Stomach (tissue), 9 donors: ENCODE data around the gene LRRC37A. TPM values are rescaled to one million over a fixed set of nuclear protein-coding genes. Genes with fewer than 3 reads are reported as not detected.
"Not testable (repeated sequence)": the region's sequence is repeated elsewhere in the genome, so short reads cannot be mapped to it uniquely, and the experiment has no call there.

Experiments
- DNase-seq, 2 donors: peaks; one replicate each; pipeline versions ENCODE4 v3.0.0 to v3.0.0-alpha.2; 2013 to 2019
- H3K27ac ChIP-seq, 5 donors: fragments of 200-600 bp in 4 of 5; sonication (generic) in 4 of 5; one replicate each; pipeline ENCODE4 v1.5.1; 2013 to 2019; ENCODE audit warnings: mild to moderate bottlenecking in 1 of 5, moderate library complexity in 1 of 5
- H3K27me3 ChIP-seq, 3 donors: fragments of 200-600 bp; sonication (generic); one replicate each; pipeline ENCODE4 v1.5.1; 2017 to 2019; ENCODE audit warnings: mixed run types in 1 of 3
- H3K36me3 ChIP-seq, 4 donors: fragments of 200-600 bp; sonication (generic); 1 replicate in 3 of 4; 2 replicates in 1 of 4; pipeline ENCODE4 v1.5.1; 2016 to 2019
- H3K4me1 ChIP-seq, 4 donors: fragments of 200-600 bp; sonication (generic); one replicate each; pipeline ENCODE4 v1.5.1; 2016 to 2019
- H3K4me3 ChIP-seq, 4 donors: fragments of 200-600 bp; sonication (generic) in 3 of 4; one replicate each; pipeline ENCODE4 v1.5.1; 2016 to 2019; ENCODE audit warnings: mild to moderate bottlenecking in 1 of 4
- H3K9me3 ChIP-seq, 4 donors: fragments of 200-600 bp; sonication (generic); one replicate each; pipeline ENCODE4 v1.5.1; 2016 to 2019
- CTCF ChIP-seq, 7 experiments: fragments of 450-650 bp in 4 of 7; fragments of 200-600 bp in 3 of 7; sonication (generic) in 3 of 7; IDR thresholded peaks; one replicate each; pipeline ENCODE4 v1.5.1; 2016 to 2019; ENCODE audit warnings: antibody characterized with exemption in 7 of 7, control low read depth in 2 of 7, mild to moderate bottlenecking in 1 of 7
- EP300 ChIP-seq: sonication (generic); formaldehyde crosslinking; IDR thresholded peaks from one replicate; pipeline ENCODE4 v1.6.1; 2017; ENCODE audit warnings: antibody characterized with exemption
- POLR2A ChIP-seq, 4 donors: fragments of 450-650 bp; IDR thresholded peaks; one replicate each; pipeline ENCODE4 v1.6.1; 2016; ENCODE audit warnings: antibody characterized with exemption in 4 of 4, control low read depth in 2 of 4, mild to moderate bottlenecking in 1 of 4, moderate library complexity in 1 of 4
- POLR2AphosphoS5 ChIP-seq, 3 donors: sonication (generic); formaldehyde crosslinking; IDR thresholded peaks; one replicate each; pipeline ENCODE4 v1.6.1; 2016; ENCODE audit warnings: antibody characterized with exemption in 3 of 3
- WGBS, 5 donors: extraction: QIAGEN DNeasy Blood & Tissue Kit in 3 of 5; methylation state at CpG; one replicate each; pipeline versions ENCODE4 v1.1.5 to v1.1.7; 2013 to 2018; 5-methylcytosine and 5-hydroxymethylcytosine counted together
- intact Hi-C: fragments of 100-400 bp; cut with DNase I; formaldehyde crosslinking; loops from one replicate; pipeline ENCODE4 v1.15.1; 2023; ENCODE audit warnings: low total_unique reads
- polyA plus RNA-seq, 3 donors: library from polyadenylated mRNA; stranded (reverse); fragments of 200-250 nt; gene quantifications; one replicate each; pipeline ENCODE4 v1.2.3, GENCODE V29; 2013
- total RNA-seq, 5 donors: library from RNA; depleted of rRNA; stranded (reverse); fragments of >200 nt; gene quantifications; one replicate each; pipeline versions ENCODE4 v1.1.0 to v1.2.3, GENCODE V29; 2014 to 2016
- donor health status: healthy with polysubstance abuse.
- donor health status: Bipolar disorder and iron deficiency.
- donor health status: healthy.

LRRC37A gene
- total and polyA plus RNA-seq, 8 donors: 0.68 to 3.3 (median 1.00) TPM; not detected in 2

GRCh38 chr17:46273541-46274236, 21.2 kb upstream of the LRRC37A start:
- no peaks in the 10 kb centered on the region for H3K36me3 ChIP-seq
- 68 to 74% (median 71%) methylated on average over 6 of the region's 6 CpGs for WGBS, 5 donors

GRCh38 chr17:46274238-46274637, 20.7 kb upstream of the LRRC37A start:
- Histone ChIP-seq H3K27me3 (no peaks in the 10 kb centered on the region), H3K36me3 (no peaks in the 10 kb centered on the region), H3K9me3 (no peaks in the 10 kb centered on the region), H3K4me3 (no peak overlapping the region), H3K27ac (no peak overlapping the region), H3K4me1 (peaks cover 0 to 11% (median 5%) of the 10 kb centered on the region in 4 donors)
- intact Hi-C loops: no loop called here
- DNase-seq: no peak
- WGBS, 5 donors: 28 to 64% (median 47%) methylated on average over 3 of the region's 3 CpGs
- no peak for TF ChIP-seq POLR2AphosphoS5 (IDR thresholded peaks at IDR 0.05)
- TF ChIP-seq EP300: no peak
- TF ChIP-seq CTCF (IDR thresholded peaks at IDR 0.05): no peak
- TF ChIP-seq POLR2A (IDR thresholded peaks at IDR 0.05): no peak

More at GRCh38 chr17:46273541-46274236, 21.2 kb upstream of the LRRC37A start:
- no peak for DNase-seq
- Histone ChIP-seq H3K4me3 (no peak overlapping the region), H3K9me3 (no peaks in the 10 kb centered on the region), H3K27ac (no peak overlapping the region), H3K4me1 (peaks cover 0 to 17% (median 6%) of the 10 kb centered on the region in 4 donors), H3K27me3 (no peaks in the 10 kb centered on the region)
- intact Hi-C loops: no loop called here
- TF ChIP-seq POLR2AphosphoS5 (IDR thresholded peaks at IDR 0.05): no peak

GRCh38 chr17:46276728-46277479, 18.0 kb upstream of the LRRC37A start:
- DNase-seq, H3K27me3 ChIP-seq, intact Hi-C loops, H3K27ac ChIP-seq, H3K9me3 ChIP-seq, H3K4me1 ChIP-seq, H3K36me3 ChIP-seq, H3K4me3 ChIP-seq: not testable (repeated sequence)
- WGBS, 5 donors: 62 to 68% (median 64%) methylated on average over 3 of the region's 3 CpGs

GRCh38 chr17:46281336-46281735, 13.6 kb upstream of the LRRC37A start:
- DNase-seq, H3K4me3 ChIP-seq, H3K4me1 ChIP-seq, intact Hi-C loops, H3K9me3 ChIP-seq, H3K27me3 ChIP-seq, H3K27ac ChIP-seq, H3K36me3 ChIP-seq: not testable (repeated sequence)
- WGBS, 5 donors: 93 to 100% (median 97%) methylated on average over 4 of the region's 4 CpGs

GRCh38 chr17:46282635-46283034, 12.3 kb upstream of the LRRC37A start:
- 75 to 98% (median 94%) methylated on average over 4 to 12 of the region's 12 CpGs for WGBS, 5 donors
- H3K27me3 ChIP-seq, intact Hi-C loops: not testable (repeated sequence)

GRCh38 chr17:46284467-46284866, 10.5 kb upstream of the LRRC37A start:
- Histone ChIP-seq H3K27ac (peak overlapping the region in 1 of 5 donors; percentile 64), H3K4me1 (peaks cover 0 to 19% (median 5%) of the 10 kb centered on the region in 4 donors)
- H3K27me3 ChIP-seq, H3K9me3 ChIP-seq, H3K4me3 ChIP-seq, H3K36me3 ChIP-seq, intact Hi-C loops, DNase-seq: not testable (repeated sequence)
- WGBS, 5 donors: 67 to 86% (median 80%) methylated on average over 1 of the region's 1 CpG; no CpG with 5 or more reads in 1 of the 5 donors

More at GRCh38 chr17:46282635-46283034, 12.3 kb upstream of the LRRC37A start:
- H3K27ac ChIP-seq, H3K4me3 ChIP-seq, H3K9me3 ChIP-seq, H3K36me3 ChIP-seq, DNase-seq: not testable (repeated sequence)
- H3K4me1 ChIP-seq: peaks cover 0 to 18% (median 5%) of the 10 kb centered on the region in 4 donors

- Histone ChIP-seq H3K4me1 (peaks cover 0 to 14% (median 5%) of the 10 kb centered on the region in 4 donors), H3K27ac (peak overlapping the region in 4 of 5 donors; percentile 46 to 65 (median 61))
- 31 to 83% (median 53%) methylated on average over 2 of the region's 2 CpGs for WGBS, 5 donors
- H3K9me3 ChIP-seq, intact Hi-C loops, H3K27me3 ChIP-seq, H3K36me3 ChIP-seq, H3K4me3 ChIP-seq, DNase-seq: not testable (repeated sequence)
Observed at GRCh38 chr17:46285500-46285899, 9.4 kb upstream of the LRRC37A start.
